HG03432 (cell line): ENCODE results near the gene FOXN1.
"Not testable (repeated sequence)": the region's sequence is repeated elsewhere in the genome, so short reads cannot be mapped to it uniquely, and the experiment has no call there.

Experiments
- ATAC-seq: cut with Tn5 transposase; IDR thresholded peaks from one replicate; pipeline ENCODE4 v1.9.1; 2021; ENCODE audit warnings: mild to moderate bottlenecking, moderate library complexity; ENCODE audit not compliant: unreplicated experiment

The FOXN1 gene

GRCh38 chr17:28505986-28506665, at the start of gene FOXN1:
Gene FOXN1, plus strand, starts transcription at chr17:28506348. Its CDS starts 17,622 bp downstream, at chr17:28523970.
- ATAC-seq, result no peak

DNA sequence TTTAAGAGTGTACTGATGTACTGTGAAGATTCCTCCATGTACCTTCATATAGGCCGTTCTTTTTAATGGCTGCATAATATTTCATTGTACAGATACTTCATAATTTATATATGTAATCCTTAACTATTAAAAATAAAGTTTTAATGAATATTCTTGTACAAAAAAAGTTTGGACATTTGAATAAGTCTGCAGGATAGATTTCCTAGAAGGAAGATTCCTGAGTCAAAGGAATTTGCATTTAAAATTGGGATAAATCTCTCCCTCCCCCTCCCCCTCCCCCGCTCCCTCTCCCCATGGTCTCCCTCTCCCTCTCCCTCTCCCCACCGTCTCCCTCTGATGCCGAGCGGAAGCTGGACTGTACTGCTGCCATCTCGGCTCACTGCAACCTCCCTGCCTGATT, 48.3 kb upstream of the FOXN1 start:
- no peak for ATAC-seq

DNA sequence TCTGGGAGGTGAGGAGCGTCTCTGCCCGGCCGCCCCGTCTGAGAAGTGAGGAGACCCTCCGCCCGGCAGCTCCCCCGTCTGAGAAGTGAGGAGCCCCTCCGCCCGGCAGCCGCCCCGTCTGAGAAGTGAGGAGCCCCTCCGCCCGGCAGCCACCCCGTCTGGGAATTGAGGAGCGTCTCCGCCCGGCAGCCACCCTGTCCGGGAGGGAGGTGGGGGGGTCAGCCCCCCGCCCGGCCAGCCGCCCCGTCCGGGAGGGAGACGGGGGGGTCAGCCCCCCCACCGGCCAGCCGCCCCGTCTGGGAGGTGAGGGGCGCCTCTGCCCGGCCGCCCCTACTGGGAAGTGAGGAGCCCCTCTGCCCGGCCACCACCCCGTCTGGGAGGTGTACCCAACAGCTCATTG, 47.3 kb upstream of the FOXN1 start:
- ATAC-seq, result not testable (repeated sequence)

- ATAC-seq, result no peak
These were observed 45.2 kb upstream of the FOXN1 start for GRCh38 chr17:28460901-28461300.

DNA sequence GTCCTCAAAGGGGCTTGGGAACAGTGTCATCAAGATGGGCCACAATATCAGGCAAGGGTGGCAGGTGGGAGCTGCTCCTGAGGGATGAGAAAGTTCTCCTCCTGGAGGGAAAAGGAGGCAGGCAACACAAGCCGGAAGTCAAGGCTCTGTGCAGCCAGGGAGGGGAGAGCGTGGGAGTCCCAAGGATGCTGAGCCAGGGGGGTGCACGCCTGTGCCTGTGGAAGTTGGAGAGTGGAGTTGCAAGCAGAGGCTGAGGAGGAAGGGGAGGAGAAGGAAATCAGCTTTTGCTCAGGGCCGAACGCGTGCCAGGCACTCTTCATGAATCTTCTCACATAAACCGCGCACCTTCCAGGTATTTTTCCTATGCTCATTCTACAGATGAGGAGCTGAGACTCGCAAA, 40.1 kb upstream of the FOXN1 start:
- ATAC-seq, result no peak

- ATAC-seq, result no peak
These were observed 39.6 kb upstream of the FOXN1 start for GRCh38 chr17:28466521-28467048.

- ATAC-seq, result no peak
These were observed 38.6 kb upstream of the FOXN1 start for GRCh38 chr17:28467456-28468025.

DNA sequence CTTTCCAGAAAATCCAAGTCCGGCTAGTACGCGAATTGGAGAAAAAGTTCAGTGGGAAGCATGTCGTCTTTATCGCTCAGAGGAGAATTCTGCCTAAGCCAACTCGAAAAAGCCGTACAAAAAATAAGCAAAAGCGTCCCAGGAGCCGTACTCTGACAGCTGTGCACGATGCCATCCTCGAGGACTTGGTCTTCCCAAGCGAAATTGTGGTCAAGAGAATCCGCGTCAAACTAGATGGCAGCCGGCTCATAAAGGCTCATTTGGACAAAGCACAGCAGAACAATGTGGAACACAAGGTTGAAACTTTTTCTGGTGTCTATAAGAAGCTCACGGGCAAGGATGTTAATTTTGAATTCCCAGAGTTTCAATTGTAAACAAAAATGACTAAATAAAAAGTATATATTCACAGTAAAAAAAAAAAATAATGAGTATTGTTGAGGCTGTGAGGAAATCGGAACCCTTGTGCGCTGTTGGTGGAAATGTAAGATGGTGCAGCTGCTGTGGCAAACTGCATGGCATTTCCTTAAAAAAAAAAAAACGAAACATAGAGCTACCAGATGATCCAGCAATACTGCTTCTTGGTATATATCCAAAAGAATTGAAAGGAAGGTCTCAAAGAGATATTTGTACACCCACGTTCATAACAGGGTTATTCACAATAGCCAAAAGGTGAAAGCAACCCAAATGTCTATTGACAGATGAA, 38.0 kb upstream of the FOXN1 start:
- not testable (repeated sequence) for ATAC-seq

DNA sequence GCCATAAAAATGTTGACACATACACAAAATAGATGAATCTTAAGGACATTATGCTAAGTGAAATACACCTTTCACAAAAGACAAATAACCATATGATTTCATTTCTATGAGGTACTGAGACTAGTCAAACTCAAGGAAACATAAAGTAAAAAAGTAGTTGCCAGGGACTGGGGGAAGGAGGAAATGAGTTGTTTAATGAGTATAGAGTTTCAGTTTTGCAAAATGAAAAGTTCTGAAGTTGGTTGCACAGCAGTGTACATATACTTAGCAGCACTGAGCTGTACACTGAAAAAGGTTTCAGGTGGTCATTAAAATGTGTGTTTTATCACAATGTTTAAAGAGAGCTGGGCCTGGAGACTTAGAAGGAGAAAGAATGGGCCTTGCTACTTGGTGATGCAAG, 37.4 kb upstream of the FOXN1 start:
- peak; percentile 73 for ATAC-seq

GRCh38 chr17:28469376-28469775, 36.8 kb upstream of the FOXN1 start:
- ATAC-seq, result no peak

- ATAC-seq, result no peak
These were observed 35.8 kb upstream of the FOXN1 start for GRCh38 chr17:28470266-28470913.

DNA sequence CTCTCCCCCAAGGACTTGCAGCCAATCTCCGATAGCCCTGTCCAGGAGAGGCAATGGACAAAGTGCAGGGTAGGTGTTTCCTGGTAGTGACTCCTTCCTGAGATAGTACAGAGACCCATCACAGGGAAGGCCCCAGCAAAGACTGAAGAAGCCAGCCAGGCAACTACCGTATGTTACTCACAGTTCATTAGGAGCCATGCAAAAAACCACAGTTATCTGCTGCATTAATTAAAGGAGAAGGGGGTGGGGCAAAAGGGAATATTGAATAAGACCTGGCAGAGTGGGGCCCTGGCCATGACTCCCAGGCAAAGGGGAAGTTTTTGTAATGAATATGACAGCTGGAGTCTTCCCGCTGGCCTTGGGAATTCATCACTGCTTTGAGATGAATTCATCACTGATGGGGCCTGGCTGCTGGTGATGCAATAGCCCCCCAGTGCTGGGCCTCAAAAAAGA, 35.2 kb upstream of the FOXN1 start:
- no peak for ATAC-seq

- ATAC-seq, result no peak
These were observed 34.4 kb upstream of the FOXN1 start for GRCh38 chr17:28471531-28472342.

- no peak for ATAC-seq
These were observed 33.2 kb upstream of the FOXN1 start for GRCh38 chr17:28472871-28473497.

GRCh38 chr17:28473542-28473941, 32.6 kb upstream of the FOXN1 start, which contains the start of gene SLC13A2:
Gene SLC13A2, plus strand, starts transcription at chr17:28473644. Its CDS starts 69 bp downstream, at chr17:28473713.
- no peak for ATAC-seq

DNA sequence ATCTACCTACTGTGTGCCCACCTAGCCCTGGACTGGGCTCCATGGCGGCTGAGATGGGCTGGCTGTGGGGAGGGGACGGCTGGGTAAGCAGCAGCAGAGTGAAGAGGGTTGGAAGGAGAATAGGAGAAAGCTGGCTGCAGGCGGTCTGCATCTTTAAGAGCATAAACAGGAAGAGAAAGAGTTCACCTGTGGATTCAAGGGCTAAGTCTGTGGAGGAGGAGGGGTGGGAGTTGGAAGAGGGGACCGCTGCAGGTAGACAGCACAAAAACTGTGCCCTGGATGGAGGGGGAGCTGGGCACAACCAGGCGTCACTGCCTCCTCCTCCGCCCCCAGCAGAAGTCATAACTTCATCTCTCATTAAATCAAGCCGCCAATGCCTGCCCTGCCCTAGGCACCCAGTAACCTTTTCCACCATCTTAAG, 32.0 kb upstream of the FOXN1 start:
- ATAC-seq, result no peak

- no peak for ATAC-seq
These were observed 30.8 kb upstream of the FOXN1 start for GRCh38 chr17:28475151-28475900.

GRCh38 chr17:28476076-28476865, 29.9 kb upstream of the FOXN1 start:
- no peak for ATAC-seq
